Suprapubic skin (tissue), 4 donors: ENCODE measurements around the gene MTF1. TPM values are rescaled to one million over a fixed set of nuclear protein-coding genes. Genes with fewer than 3 reads are reported as not detected.

Source experiments
- DNase-seq, 2 donors: peaks; one replicate each; pipeline ENCODE4 v3.0.0-alpha.2; 2019; ENCODE audit warnings: low spot score in 2 of 2
- H3K27ac ChIP-seq: fragments of 200-600 bp; sonication (generic); one replicate; pipeline ENCODE4 v1.5.1; 2019
- H3K27me3 ChIP-seq: fragments of 200-600 bp; sonication (generic); one replicate; pipeline ENCODE4 v1.5.1; 2019
- H3K36me3 ChIP-seq: fragments of 200-600 bp; sonication (generic); one replicate; pipeline ENCODE4 v1.5.1; 2019
- H3K4me1 ChIP-seq: fragments of 200-600 bp; sonication (generic); one replicate; pipeline ENCODE4 v1.5.1; 2019
- H3K4me3 ChIP-seq: fragments of 200-600 bp; sonication (generic); one replicate; pipeline ENCODE4 v1.5.1; 2019; ENCODE audit warnings: mild to moderate bottlenecking
- H3K9me3 ChIP-seq: fragments of 200-600 bp; sonication (generic); one replicate; pipeline ENCODE4 v1.5.1; 2019
- EP300 ChIP-seq: sonication (generic); formaldehyde crosslinking; IDR thresholded peaks from one replicate; pipeline ENCODE4 v1.6.1; 2017; ENCODE audit warnings: antibody characterized with exemption
- POLR2A ChIP-seq, 2 donors: fragments of 450-650 bp; IDR thresholded peaks; one replicate each; pipeline ENCODE4 v1.6.1; 2017; ENCODE audit warnings: antibody characterized with exemption in 2 of 2, mild to moderate bottlenecking in 2 of 2, moderate library complexity in 2 of 2
- POLR2AphosphoS5 ChIP-seq, 3 donors: sonication (generic); formaldehyde crosslinking; IDR thresholded peaks; one replicate each; pipeline ENCODE4 v1.6.1; 2017; ENCODE audit warnings: antibody characterized with exemption in 3 of 3
- WGBS: methylation state at CpG from one replicate; pipeline ENCODE4 v1.1.5; 2018; 5-methylcytosine and 5-hydroxymethylcytosine counted together
- total RNA-seq, 4 donors: library from RNA; depleted of rRNA; stranded (reverse); fragments of >200 nt; gene quantifications; one replicate each; pipeline ENCODE4 v1.1.0, GENCODE V29; 2016
- TF ChIP-seq, protein P1 (sequence below), 2 donors: fragments of 200-600 bp in 1 of 2; fragments of 450-650 bp in 1 of 2; sonication (generic) in 1 of 2; IDR thresholded peaks; one replicate each; pipeline ENCODE4 v1.5.1; 2016 to 2019; ENCODE audit warnings: antibody characterized with exemption in 2 of 2, mild to moderate bottlenecking in 1 of 2, moderate library complexity in 1 of 2

MTF1 gene
- total RNA-seq, 4 donors from 2014 or later, result 8.8 to 13.5 (median 11.2) TPM

DNA sequence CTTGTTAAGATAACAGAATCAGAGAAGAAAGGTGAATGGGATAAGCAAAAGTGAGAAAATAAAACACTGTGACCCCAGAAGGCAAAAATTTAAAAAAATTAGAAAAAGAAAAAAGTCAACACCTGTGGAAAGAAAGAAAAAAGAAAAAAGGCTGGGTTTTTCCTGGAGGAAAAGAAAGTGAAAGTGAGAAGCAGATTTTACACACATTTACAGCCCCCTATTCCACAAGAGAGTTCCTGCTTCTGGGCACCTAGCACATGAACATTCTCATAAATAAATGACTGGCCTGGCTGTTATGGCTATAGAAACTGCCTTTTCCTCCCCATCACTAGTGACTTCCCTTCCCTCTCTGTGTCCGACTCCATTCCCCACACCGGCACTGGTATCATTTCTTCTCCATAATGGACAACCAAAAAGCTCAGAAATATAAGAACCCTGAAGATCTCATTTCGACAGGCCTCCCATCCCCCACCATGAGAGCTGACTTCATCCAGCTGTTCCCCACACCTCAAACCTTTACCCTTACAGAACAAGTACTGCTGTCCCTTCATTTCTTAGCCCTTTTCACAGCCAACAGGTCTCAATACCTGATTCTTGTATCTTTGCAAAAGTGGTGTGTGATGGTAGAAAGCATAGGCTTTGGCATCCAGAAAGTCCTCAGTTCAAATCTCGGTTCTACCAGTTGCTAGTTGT, 12.6 kb downstream of the MTF1 start:
- no peaks in the 10 kb centered on the region for H3K36me3 ChIP-seq
- DNase-seq, result no peak
- 88% methylated on average over 4 of the region's 4 CpGs for WGBS
- no peaks in the 10 kb centered on the region for H3K9me3 ChIP-seq
- H3K27ac ChIP-seq, result no peak overlapping the region
- H3K27me3 ChIP-seq, result no peaks in the 10 kb centered on the region
- no peak overlapping the region for H3K4me3 ChIP-seq
- TF ChIP-seq POLR2AphosphoS5 (IDR thresholded peaks at IDR 0.05), result no peak
- TF ChIP-seq EP300, result no peak
- no peak for TF ChIP-seq POLR2A (IDR thresholded peaks at IDR 0.05)
- TF ChIP-seq, protein P1, sequence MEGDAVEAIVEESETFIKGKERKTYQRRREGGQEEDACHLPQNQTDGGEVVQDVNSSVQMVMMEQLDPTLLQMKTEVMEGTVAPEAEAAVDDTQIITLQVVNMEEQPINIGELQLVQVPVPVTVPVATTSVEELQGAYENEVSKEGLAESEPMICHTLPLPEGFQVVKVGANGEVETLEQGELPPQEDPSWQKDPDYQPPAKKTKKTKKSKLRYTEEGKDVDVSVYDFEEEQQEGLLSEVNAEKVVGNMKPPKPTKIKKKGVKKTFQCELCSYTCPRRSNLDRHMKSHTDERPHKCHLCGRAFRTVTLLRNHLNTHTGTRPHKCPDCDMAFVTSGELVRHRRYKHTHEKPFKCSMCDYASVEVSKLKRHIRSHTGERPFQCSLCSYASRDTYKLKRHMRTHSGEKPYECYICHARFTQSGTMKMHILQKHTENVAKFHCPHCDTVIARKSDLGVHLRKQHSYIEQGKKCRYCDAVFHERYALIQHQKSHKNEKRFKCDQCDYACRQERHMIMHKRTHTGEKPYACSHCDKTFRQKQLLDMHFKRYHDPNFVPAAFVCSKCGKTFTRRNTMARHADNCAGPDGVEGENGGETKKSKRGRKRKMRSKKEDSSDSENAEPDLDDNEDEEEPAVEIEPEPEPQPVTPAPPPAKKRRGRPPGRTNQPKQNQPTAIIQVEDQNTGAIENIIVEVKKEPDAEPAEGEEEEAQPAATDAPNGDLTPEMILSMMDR (IDR thresholded peaks at IDR 0.05), result no peak
- peaks cover 21% of the 10 kb centered on the region for H3K4me1 ChIP-seq

DNA sequence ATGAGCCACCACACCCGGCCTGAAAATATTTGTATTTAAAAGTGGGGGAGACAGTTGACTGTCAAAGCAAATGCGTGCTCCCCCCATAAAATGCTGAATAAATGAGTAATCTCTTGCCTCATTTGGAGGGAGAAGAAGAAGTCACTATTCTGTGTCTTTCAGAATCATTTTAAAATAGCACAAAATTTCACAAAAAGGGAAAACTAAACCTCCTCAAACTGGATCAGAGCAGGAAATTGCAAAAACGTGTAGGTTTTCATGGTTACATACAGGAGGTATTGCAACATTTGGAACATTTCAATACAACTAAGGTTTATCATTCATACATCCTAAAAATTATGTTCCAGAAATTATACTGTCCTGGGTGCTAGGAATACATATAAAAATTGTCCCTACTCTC, 13.6 kb downstream of the MTF1 start:
- no peak overlapping the region for H3K4me3 ChIP-seq
- 76% methylated on average over 3 of the region's 3 CpGs for WGBS
- no peaks in the 10 kb centered on the region for H3K27me3 ChIP-seq
- peaks cover 11% of the 10 kb centered on the region for H3K4me1 ChIP-seq
- H3K9me3 ChIP-seq, result no peaks in the 10 kb centered on the region
- H3K27ac ChIP-seq, result no peak overlapping the region
- no peak for TF ChIP-seq EP300
- TF ChIP-seq POLR2AphosphoS5 (IDR thresholded peaks at IDR 0.05), result no peak
- TF ChIP-seq POLR2A (IDR thresholded peaks at IDR 0.05), result no peak
- TF ChIP-seq, protein P1 (IDR thresholded peaks at IDR 0.05), result no peak
- H3K36me3 ChIP-seq, result peaks cover 6% of the 10 kb centered on the region
- DNase-seq, result no peak

DNA sequence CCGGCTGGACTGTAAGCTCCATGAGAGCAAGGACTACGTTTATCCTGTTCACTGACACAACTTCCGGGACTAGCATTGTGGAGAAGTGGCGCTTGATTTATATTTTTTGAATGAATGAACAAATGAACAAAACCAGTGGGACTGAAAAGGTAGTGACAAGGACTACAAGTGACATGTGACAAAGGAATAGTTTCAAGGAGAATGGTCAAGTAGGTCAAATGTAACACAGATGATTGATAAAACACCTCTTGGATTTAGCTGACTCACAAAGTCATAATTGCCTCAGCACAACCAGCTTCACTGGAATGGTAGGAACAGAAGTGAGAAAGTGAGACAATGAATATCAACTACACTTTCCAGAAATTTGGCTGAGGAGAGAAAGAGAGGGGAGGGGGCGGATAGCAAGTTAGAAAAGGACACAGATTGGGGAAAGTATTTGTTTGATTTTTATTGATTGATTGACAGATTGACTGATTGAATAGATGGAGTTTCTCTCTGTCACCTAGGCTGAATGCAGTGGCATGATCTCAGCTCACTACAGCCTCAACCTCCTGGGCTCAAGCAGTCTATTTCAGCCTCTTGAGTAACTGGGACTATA, 14.2 kb downstream of the MTF1 start:
- WGBS, result 91% methylated on average over 5 of the region's 5 CpGs
- TF ChIP-seq, protein P1 (IDR thresholded peaks at IDR 0.05), result no peak
- TF ChIP-seq POLR2A (IDR thresholded peaks at IDR 0.05) (no peak), EP300 (no peak), POLR2AphosphoS5 (IDR thresholded peaks at IDR 0.05) (no peak)
- H3K4me3 ChIP-seq, result no peak overlapping the region
- peaks cover 5% of the 10 kb centered on the region for H3K4me1 ChIP-seq
- H3K9me3 ChIP-seq, result no peaks in the 10 kb centered on the region
- DNase-seq, result no peak
- H3K27me3 ChIP-seq, result no peaks in the 10 kb centered on the region
- H3K36me3 ChIP-seq, result peaks cover 8% of the 10 kb centered on the region
- no peak overlapping the region for H3K27ac ChIP-seq

DNA sequence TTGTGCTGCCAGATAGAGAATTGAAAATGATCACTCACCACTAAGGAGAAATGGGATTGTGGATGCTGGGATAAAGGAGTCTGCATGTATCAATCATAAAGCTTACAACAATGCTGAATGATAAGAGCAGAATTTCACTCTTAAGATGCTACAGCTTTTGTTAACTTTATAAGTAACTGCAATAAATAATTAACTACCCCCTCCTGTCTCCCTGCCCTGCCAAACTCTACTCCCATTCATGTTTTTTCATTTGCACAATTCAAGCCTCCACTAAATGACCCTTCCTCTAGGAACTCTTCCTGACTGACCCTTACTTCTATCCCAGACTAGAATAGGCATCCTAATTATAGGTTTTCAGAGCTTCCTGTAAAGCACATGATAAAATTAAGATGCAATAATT, 14.9 kb downstream of the MTF1 start:
- no peak for TF ChIP-seq POLR2AphosphoS5 (IDR thresholded peaks at IDR 0.05)
- no peak for TF ChIP-seq EP300
- TF ChIP-seq, protein P1 (IDR thresholded peaks at IDR 0.05), result no peak
- TF ChIP-seq POLR2A (IDR thresholded peaks at IDR 0.05), result no peak
- Histone ChIP-seq H3K27me3 (no peaks in the 10 kb centered on the region), H3K9me3 (no peaks in the 10 kb centered on the region), H3K4me3 (no peak overlapping the region), H3K4me1 (peaks cover under 1% of the 10 kb centered on the region), H3K36me3 (peaks cover 13% of the 10 kb centered on the region), H3K27ac (no peak overlapping the region)
- DNase-seq, result no peak

DNA sequence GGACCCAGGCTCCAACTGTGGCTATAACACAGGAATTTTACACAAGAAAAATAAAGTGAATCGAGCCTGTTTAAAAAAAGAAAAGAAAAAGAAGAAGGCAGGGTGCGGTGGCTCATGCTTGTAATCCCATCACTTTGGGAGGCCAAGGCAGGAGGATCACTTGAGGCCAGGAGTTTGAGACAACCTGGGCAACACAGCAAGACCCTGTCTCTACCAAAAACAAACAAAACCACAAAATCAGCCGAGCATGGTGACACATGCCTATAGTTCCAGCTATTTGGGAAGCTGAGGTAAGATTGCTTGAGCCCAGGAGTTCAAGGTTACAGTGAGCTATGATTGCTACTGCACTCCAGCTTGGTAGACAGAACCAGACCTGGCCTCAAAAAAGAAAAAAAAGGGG, 17.7 kb downstream of the MTF1 start:
- Histone ChIP-seq H3K9me3 (no peaks in the 10 kb centered on the region), H3K4me3 (no peak overlapping the region), H3K36me3 (peaks cover 40% of the 10 kb centered on the region), H3K27me3 (no peaks in the 10 kb centered on the region), H3K27ac (no peak overlapping the region), H3K4me1 (no peaks in the 10 kb centered on the region)
- WGBS, result 94% methylated on average over 3 of the region's 3 CpGs
- no peak for DNase-seq
- TF ChIP-seq EP300 (no peak), POLR2AphosphoS5 (IDR thresholded peaks at IDR 0.05) (no peak), POLR2A (IDR thresholded peaks at IDR 0.05) (no peak)
- TF ChIP-seq, protein P1 (IDR thresholded peaks at IDR 0.05), result no peak
